ENCODE data around the gene DIP2C. TPM values are rescaled to one million over a fixed set of nuclear protein-coding genes. Genes with fewer than 3 reads are reported as not detected.
"Not testable (repeated sequence)": the region's sequence is repeated elsewhere in the genome, so short reads cannot be mapped to it uniquely, and the experiment has no call there.

Gene DIP2C
- polyA plus RNA-seq, 1 donor: 26.3 TPM

DNA sequence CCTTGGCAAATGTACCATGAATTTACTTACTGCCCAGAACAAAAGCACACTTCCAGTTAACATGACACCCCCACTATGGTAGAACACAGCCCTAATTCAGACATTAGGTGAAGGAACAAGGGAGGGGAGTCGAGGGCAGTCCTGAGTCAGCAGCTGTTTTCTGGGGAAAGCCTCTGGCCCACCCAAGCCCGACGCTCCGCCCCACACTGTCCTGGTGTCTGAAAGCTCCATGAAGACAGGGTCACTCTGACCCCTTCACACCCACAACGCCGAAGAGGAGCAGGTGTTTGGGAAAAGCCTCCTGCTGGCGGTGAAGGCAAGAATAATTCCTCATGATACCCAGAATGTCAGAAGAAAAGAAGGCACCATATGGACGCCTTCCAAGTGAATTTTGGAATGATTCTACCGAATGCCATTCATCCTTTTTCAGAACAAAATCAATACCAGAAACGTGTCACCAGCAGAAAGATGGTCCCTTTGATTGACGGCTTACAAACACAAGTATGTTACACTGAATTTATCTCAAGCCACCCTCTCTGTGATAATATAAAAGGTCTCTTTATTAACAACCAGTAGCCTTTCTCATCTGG is 172.1 kb downstream of the DIP2C start:
- no peak for DNase-seq (ENCODE audit: low read depth)

- no peak for DNase-seq (ENCODE audit: low read depth)
Measured at GRCh38 chr10:516764-517163, 172.7 kb downstream of the DIP2C start.

DNA sequence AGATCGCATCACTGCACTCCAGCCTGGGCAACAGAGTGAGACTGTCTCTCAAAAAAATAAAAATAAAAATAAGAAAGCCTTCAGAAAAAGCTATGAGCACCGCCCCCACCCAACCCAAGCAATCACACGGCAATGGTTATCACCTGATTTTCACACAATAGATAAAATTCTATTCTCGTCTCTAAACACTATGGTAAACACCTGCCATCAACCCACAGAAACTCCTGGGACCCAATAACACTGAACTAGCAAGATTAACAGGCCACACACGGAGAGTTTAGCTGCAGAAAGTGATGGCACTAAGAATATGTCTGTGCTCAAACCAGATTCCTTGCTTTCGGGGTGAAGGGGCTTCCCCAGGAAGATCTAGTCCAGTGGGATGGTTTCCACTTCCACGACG is 173.8 kb downstream of the DIP2C start:
- no peak for DNase-seq (ENCODE audit: low read depth)

DNA sequence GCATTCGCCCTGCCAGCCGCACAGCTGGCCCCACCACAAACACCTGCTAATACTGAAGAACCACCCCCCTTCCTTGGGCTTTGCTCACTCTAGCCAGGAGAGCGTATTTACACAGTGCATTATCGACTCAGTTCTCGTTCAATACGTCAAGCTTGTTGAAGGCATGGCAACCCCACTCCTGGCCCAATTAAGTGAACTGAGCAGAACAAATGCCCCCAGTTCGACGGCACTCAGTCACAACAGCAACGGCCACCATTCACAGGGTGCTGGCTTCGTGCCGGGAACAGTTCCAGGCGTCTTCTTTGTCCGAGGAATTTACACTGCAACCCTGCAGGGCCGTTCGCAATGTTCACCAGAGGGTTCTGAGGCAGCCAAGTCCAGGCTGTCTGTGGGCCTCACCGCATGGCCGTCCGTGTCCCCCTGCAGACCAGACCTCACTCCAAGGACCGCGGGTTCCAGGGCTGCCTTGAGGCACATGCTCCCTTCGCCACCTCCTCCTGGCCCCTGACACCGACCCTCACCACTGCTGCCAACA is 175.3 kb downstream of the DIP2C start:
- DNase-seq (ENCODE audit: low read depth): no peak

DNA sequence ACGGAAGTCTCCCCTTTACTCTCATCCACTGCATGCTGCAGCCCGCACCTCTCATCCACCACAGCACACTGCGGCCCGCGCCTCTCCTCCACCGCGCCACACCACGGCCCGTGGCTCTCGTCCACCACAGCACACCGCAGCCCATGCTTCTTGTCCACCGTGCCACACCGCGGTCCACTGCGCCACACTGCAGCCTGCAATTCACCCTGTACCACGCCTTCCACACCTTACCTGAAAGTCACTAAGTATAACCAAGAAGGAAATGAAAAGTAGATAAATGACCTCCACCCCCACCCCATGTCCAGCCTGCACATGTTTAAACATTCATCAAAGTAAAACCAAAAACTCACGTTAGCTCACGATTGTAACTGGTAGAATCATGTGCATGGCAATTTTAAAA is 176.1 kb downstream of the DIP2C start:
- DNase-seq (ENCODE audit: low read depth): no peak

GRCh38 chr10:512661-513060 is 176.8 kb downstream of the DIP2C start:
- not testable (repeated sequence) for DNase-seq (ENCODE audit: low read depth)

DNA sequence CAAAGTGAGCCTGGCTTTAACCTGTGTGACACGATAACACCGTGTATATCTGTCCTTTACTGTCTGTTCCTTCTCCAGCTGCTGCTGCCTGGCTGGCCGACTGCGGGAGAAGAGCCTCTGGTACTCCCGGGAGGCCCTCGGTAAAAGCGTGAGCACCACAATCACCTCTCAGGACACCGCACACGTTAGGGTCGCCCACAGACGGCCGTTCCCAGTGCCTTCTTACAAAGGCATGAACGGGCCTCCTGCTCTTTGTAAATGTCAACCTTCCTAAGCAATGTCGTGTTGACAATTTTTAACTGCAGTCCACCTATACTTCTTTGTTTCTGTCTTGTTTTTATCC is 177.6 kb downstream of the DIP2C start:
- DNase-seq (ENCODE audit: low read depth): no peak

GRCh38 chr10:511101-511848 is 178.2 kb downstream of the DIP2C start:
- DNase-seq (ENCODE audit: low read depth): peak; percentile 60

GRCh38 chr10:510415-510881 is 179.0 kb downstream of the DIP2C start:
- DNase-seq (ENCODE audit: low read depth): no peak

- DNase-seq (ENCODE audit: low read depth): no peak
Measured at GRCh38 chr10:509361-510102, 179.9 kb downstream of the DIP2C start.

DNA sequence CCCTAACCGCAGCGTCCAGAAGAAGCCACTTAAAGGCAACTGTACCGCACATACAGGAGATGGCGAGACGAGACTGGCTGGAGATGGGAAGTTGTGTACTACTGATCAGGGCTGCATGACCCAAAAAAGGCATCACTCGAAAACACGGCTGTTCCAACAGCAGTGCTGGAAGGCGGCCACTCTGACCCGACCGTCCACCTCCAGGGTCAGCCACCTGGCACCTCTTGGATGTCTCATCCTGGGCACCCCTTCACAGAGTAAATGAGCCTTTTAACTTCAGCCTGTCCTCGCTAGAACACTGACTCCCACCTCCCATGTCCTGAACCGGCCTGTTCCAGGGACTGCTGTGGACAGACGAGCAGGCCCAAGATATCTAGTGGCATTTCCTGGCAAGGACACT is 180.7 kb downstream of the DIP2C start:
- no peak for DNase-seq (ENCODE audit: low read depth)

- no peak for DNase-seq (ENCODE audit: low read depth)
Measured at GRCh38 chr10:507908-508444, 181.5 kb downstream of the DIP2C start.

DNA sequence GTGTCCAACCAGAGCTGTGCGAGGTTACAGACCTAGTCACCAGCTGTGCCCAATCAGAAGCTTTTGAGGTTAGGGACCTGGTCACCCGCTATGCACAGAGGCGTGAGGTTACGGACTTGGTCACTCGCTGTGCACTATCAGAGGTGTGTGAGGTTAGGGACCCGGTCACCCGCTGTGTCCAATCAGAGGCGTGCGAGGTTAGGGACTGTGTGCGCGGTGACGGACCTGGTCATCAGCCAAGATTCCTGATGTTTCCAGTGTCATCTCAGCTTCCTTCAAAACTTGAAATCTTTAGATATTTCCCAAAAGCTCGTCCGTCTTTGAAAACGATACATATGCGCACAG is 182.1 kb downstream of the DIP2C start:
- no peak for DNase-seq (ENCODE audit: low read depth)

GRCh38 chr10:506451-507354 is 182.8 kb downstream of the DIP2C start:
- no peak for DNase-seq (ENCODE audit: low read depth)

DNA sequence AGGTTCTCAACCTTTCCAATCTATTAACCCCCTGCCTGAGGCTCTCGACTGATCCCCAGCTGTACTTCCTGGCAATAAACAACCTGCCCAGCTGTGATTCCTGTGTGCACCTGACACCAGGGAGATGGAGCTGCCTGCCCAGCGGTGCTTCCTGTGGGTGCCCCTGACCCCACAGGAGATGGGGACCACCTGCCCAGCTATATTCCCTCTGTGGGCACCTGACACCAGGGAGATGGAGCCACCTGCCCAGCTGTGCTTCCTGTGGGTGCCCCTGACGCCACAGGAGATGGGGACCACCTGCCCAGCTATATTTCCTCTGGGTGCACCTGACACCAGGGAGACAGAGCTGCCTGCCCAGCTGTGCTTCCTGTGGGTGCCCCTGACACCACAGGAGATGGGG is 184.0 kb downstream of the DIP2C start:
- no peak for DNase-seq (ENCODE audit: low read depth)

DNA sequence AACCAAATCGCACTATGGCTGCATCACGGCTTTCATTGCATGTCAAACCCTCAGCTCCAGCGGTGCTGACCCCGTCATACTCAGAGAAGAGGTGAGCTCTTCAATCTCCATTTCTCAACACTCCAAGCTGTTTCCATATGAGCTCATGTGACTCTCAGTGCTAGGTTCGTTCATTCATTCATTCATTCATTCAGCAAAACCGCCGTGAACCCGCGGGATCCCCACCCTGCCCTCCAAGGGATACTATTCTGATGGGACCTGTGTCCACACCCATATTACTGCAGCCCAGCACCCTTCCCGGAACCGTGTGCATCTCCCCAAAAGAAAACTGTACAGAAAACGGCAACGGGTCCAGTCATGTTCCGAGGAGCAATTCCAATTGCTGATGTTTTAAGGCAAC is 184.7 kb downstream of the DIP2C start:
- no peak for DNase-seq (ENCODE audit: low read depth)

DNA sequence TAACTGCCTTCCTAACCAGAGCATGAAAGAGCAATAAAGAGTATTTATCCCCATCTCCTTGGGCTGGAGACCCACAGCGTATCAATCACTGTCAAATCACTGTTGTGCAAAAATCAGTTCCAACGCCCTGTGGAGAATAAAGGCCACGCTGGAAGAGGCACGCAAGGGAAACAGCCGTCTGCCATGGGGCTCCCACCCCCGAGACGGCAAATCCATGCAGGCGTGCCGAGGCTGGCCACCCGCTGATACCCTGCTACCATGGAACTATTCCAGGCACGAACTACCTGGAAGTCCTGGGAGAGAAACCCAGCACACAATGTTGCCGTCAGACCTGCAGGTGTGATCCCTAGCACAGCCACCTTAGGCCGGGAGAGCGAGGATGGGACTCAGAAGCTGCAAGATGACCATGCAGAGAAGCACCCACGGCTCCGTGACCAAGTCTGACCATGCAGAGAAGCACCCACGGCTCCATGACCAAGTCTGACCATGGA is 185.3 kb downstream of the DIP2C start:
- DNase-seq (ENCODE audit: low read depth): no peak

GRCh38 chr10:501596-501995 is 187.9 kb downstream of the DIP2C start:
- no peak for DNase-seq (ENCODE audit: low read depth)

DNA sequence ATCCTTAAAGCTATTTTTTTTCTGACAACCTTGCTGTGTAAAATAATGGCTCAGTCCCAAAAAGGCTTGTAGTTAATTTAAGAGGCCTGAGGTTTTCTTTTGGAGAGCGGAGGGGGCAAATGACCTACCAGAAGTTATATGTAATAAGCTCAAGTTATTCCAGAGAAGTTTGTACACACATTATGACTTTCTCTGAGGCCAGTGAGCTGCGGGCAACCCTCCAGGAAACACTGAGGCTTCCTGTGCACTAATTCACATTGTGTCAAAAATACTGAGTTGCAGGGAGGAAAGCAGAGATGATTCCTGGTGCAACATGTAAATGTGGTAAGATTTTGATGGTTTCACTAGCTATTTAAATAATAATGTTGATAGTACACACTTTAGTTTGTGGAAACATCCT is 188.6 kb downstream of the DIP2C start:
- no peak for DNase-seq (ENCODE audit: low read depth)

GRCh38 chr10:499991-500390 is 189.5 kb downstream of the DIP2C start:
- DNase-seq (ENCODE audit: low read depth): no peak

DNA sequence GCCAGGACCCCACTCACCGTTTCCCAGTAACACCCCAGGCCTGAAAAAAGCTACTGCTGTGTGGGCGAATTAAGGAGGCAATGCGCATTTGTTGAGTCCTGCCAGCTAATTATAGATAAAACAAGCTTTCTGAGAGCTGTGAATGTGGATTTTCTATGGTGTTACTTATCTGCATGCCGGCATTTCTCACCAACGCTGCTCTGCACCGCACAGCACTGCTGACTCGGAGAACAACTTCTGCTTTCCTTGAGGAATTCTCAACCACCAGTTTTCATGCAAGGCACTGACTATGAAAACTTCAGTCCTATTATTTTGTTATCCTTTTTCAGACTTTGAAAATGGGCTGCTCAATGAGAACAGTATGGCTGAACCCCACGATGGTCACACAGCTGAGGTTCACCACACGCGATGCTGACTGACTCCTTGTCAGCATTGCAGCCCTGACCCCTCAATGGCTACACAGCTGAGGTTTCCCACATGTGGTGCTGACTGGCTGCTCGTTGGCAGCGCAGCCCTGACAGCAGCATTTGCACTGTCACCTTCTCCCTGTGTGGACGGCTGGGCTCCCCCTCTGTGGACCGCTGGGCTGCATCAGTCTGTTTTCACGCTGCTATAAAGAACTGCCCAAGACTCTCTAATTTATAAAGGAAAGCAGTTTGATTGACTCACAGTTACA is 190.6 kb downstream of the DIP2C start:
- no peak for DNase-seq (ENCODE audit: low read depth)

Measured in forelimb muscle (tissue), 1 donor.